A549 (cell line): ENCODE data around the gene CPN1. TPM values are rescaled to one million over a fixed set of nuclear protein-coding genes. Genes with fewer than 3 reads are reported as not detected.

ENCODE experiments used
- ATAC-seq, 2 experiments: fragments of 200-7000 bp in 1 of 2; fragments of >200 bp in 1 of 2; cut with Nextera tagmentation in 1 of 2; cut with Tn5 transposase in 1 of 2; 3 replicates each; pipeline versions ENCODE4 v1.8.0 to v1.9.1; 2018 to 2020; ENCODE audit warnings: mild to moderate bottlenecking in 1 of 2, moderate library complexity in 1 of 2
- CTCF ChIA-PET: fragments of 300-600 bp; sonication (Branson Sonifier 250); formaldehyde crosslinking; extraction: SDS; loops from one replicate; lab custom pipeline; 2021; ENCODE audit warnings: antibody characterized with exemption, inconsistent platforms; lab: Yijun Ruan, JAX
- POLR2A ChIA-PET: fragments of 350-600 bp; formaldehyde crosslinking; extraction: SDS; loops from one replicate; lab custom pipeline; 2021; ENCODE audit warnings: antibody characterized with exemption, inconsistent platforms; lab: Yijun Ruan, JAX
- DNase-seq, 2 experiments: peaks; one replicate each; pipeline versions ENCODE4 v3.0.0 to v3.0.0-alpha.2; 2011 to 2016; ENCODE audit warnings: low read depth in 1 of 2, low spot score in 1 of 2
- FAIRE-seq: peaks from 2 replicates; lab custom pipeline; 2011; peaks lifted over from hg19 to GRCh38; lab: Jason Lieb, UNC
- H3K27ac ChIP-seq, 2 experiments: fragments of >200 bp; sonication (Bioruptor Twin); formaldehyde crosslinking; 3 replicates each; pipeline ENCODE4 v1.5.1; 2016 to 2017
- H3K4me1 ChIP-seq: fragments of >200 bp; sonication (Bioruptor Twin); formaldehyde crosslinking; 3 replicates; pipeline ENCODE4 v1.6.1; 2016
- H3K4me2 ChIP-seq: fragments of >200 bp; sonication (Bioruptor Twin); formaldehyde crosslinking; 3 replicates; pipeline ENCODE4 v1.6.1; 2016
- H3K4me3 ChIP-seq: fragments of >200 bp; sonication (Bioruptor Twin); formaldehyde crosslinking; 3 replicates; pipeline ENCODE4 v1.5.1; 2016
- H3K9me3 ChIP-seq: fragments of >200 bp; sonication (Bioruptor Twin); formaldehyde crosslinking; 3 replicates; pipeline ENCODE4 v1.6.1; 2016
- ATOH8 ChIP-seq: fragments of 250-450 bp; sonication (Bioruptor Pico); IDR thresholded peaks from 2 replicates; pipeline ENCODE4 v1.5.0; 2020; ENCODE audit warnings: low read depth, mild to moderate bottlenecking, moderate library complexity
- BCL3 ChIP-seq: fragments of >200 bp; sonication (Bioruptor Twin); formaldehyde crosslinking; IDR thresholded peaks from 3 replicates; pipeline ENCODE4 v1.6.1; 2016
- BHLHE40 ChIP-seq: IDR thresholded peaks from 2 replicates; pipeline ENCODE4 v1.6.1; 2012; ENCODE audit warnings: low read depth, low read length, inconsistent platforms
- CEBPB ChIP-seq, 2 experiments: fragments of >200 bp in 1 of 2; sonication (Bioruptor Twin) in 1 of 2; formaldehyde crosslinking in 1 of 2; IDR thresholded peaks; 2 replicates each; pipeline ENCODE4 v1.6.1; 2012 to 2016
- E2F6 ChIP-seq: IDR thresholded peaks from 2 replicates; pipeline ENCODE4 v1.6.1; 2012; ENCODE audit warnings: low read depth, borderline replicate concordance
- EHF ChIP-seq: fragments of 250-450 bp; sonication (Bioruptor Pico); IDR thresholded peaks from 2 replicates; pipeline ENCODE4 v1.5.0; 2020; ENCODE audit warnings: mild to moderate bottlenecking
- FOSL2 ChIP-seq, 2 experiments: fragments of 450-650 bp in 1 of 2; fragments of >200 bp in 1 of 2; sonication (Bioruptor Twin) in 1 of 2; formaldehyde crosslinking; IDR thresholded peaks; 2 replicates each; pipeline versions ENCODE4 v1.5.0 to v1.6.1; 2016 to 2020; ENCODE audit warnings: mild to moderate bottlenecking in 1 of 2, moderate library complexity in 1 of 2
- HMGXB4 ChIP-seq: fragments of 250-450 bp; sonication (Bioruptor Pico); IDR thresholded peaks from 2 replicates; pipeline ENCODE4 v1.5.0; 2021; ENCODE audit warnings: mild to moderate bottlenecking, moderate library complexity, borderline replicate concordance
- HOXA7 ChIP-seq: fragments of 250-450 bp; sonication (Bioruptor Pico); IDR thresholded peaks from 2 replicates; pipeline ENCODE4 v1.5.0; 2020; ENCODE audit warnings: mild to moderate bottlenecking, moderate library complexity
- MAFK ChIP-seq: fragments of 450-650 bp; IDR thresholded peaks from 2 replicates; pipeline ENCODE4 v1.6.1; 2014; ENCODE audit not compliant: partially characterized antibody
- MYC ChIP-seq: IDR thresholded peaks from 2 replicates; pipeline ENCODE4 v1.6.1; 2012; ENCODE audit warnings: mild to moderate bottlenecking, inconsistent platforms, low read length, improper control_type of control experiment, borderline replicate concordance
- NFE2L2 ChIP-seq: fragments of 150-350 bp; conservative IDR thresholded peaks from 2 replicates; pipeline ENCODE4 v1.6.1; 2014; ENCODE audit warnings: low read length
- NR3C1 ChIP-seq: fragments of >200 bp; sonication (Bioruptor Twin); formaldehyde crosslinking; IDR thresholded peaks from 3 replicates; pipeline ENCODE4 v1.6.1; 2017
- PHF8 ChIP-seq: fragments of 200-600 bp; sonication (generic); IDR thresholded peaks from 2 replicates; pipeline ENCODE4 v1.6.1; 2016; ENCODE audit warnings: low read depth, mild to moderate bottlenecking, antibody characterized with exemption, moderate library complexity, borderline replicate concordance
- POLR2A ChIP-seq: IDR thresholded peaks from 2 replicates; pipeline ENCODE4 v1.6.1; 2012; ENCODE audit warnings: mild to moderate bottlenecking, low read length
- RAD21 ChIP-seq, 2 experiments: fragments of >200 bp in 1 of 2; sonication (Bioruptor Twin) in 1 of 2; formaldehyde crosslinking in 1 of 2; IDR thresholded peaks in 1 of 2; conservative IDR thresholded peaks in 1 of 2; 2 replicates in 1 of 2; 3 replicates in 1 of 2; pipeline ENCODE4 v1.6.1; 2012 to 2018; ENCODE audit warnings: inconsistent platforms in 1 of 2
- RCOR1 ChIP-seq: fragments of 150-350 bp; IDR thresholded peaks from 2 replicates; pipeline ENCODE4 v1.6.1; 2014; ENCODE audit warnings: antibody characterized with exemption, low read length, low read depth
- RFX5 ChIP-seq: fragments of 450-650 bp; IDR thresholded peaks from 2 replicates; pipeline ENCODE4 v1.7.1; 2014; ENCODE audit warnings: antibody characterized with exemption, mild to moderate bottlenecking, moderate library complexity
- TP53 ChIP-seq: fragments of 250-450 bp; sonication (Bioruptor Pico); IDR thresholded peaks from 2 replicates; pipeline ENCODE4 v1.5.0; 2021; ENCODE audit warnings: mild to moderate bottlenecking, moderate library complexity
- ZNF302 ChIP-seq: fragments of 250-450 bp; sonication (Bioruptor Pico); IDR thresholded peaks from 2 replicates; pipeline ENCODE4 v1.9.0; 2021; ENCODE audit warnings: inconsistent platforms, mild to moderate bottlenecking, moderate library complexity
- WGBS: methylation state at CpG from one replicate; pipeline ENCODE4 v1.1.6; 2017; ENCODE audit errors: missing lambda C conversion rate; 5-methylcytosine and 5-hydroxymethylcytosine counted together
- polyA plus RNA-seq, 4 experiments: library from polyadenylated mRNA; depleted of rRNA in 3 of 4; stranded (reverse); fragments of >200 nt; fragmentation: RNase III in 1 of 4; extraction: RNeasy Plus Mini Kit Qiagen cat#74134 plus additional on column Dnase treatment in 1 of 4; gene quantifications; 2 replicates in 3 of 4; 3 replicates in 1 of 4; pipeline ENCODE4 v1.2.3, GENCODE V29; 2011 to 2017

CPN1 gene
- polyA plus RNA-seq, 2 of the 4 experiments (the other 2 are of a cell fraction): 0.52 to 3.2 TPM

GRCh38 chr10:100075426-100076220, 6.0 kb downstream of the CPN1 start:
- CTCF ChIA-PET: interaction anchor here (2.1 kb wide), 1 partner anchor 29 kb away, joined by 10 read pairs; no protein-coding TSS in a partner anchor
- Histone ChIP-seq H3K4me2 (no peak overlapping the region), H3K4me3 (no peak overlapping the region), H3K9me3 (no peaks in the 10 kb centered on the region), H3K27ac (no peak overlapping the region), H3K4me1 (no peaks in the 10 kb centered on the region)
- WGBS: 94% methylated on average over 18 of the region's 18 CpGs
- FAIRE-seq (no peak), ATAC-seq (no peak), DNase-seq (no peak)
- POLR2A ChIA-PET: no interaction called here
- TF ChIP-seq NR3C1 (no peak), RAD21 (conservative IDR thresholded peaks at IDR 0.05 in 1 of 2, IDR thresholded peaks at IDR 0.05 in 1 of 2) (no peak), HOXA7 (CRISPR knock-in tag) (no peak), BCL3 (no peak), BHLHE40 (no peak), HMGXB4 (CRISPR knock-in tag) (no peak), ZNF302 (CRISPR knock-in tag) (no peak), FOSL2 (IDR thresholded peaks at IDR 0.05) (no peak), FOSL2 (CRISPR knock-in tag; IDR thresholded peaks at IDR 0.05) (no peak), NFE2L2 (no peak), EHF (CRISPR knock-in tag) (no peak), PHF8 (no peak), ATOH8 (CRISPR knock-in tag) (no peak), POLR2A (no peak), RCOR1 (no peak), E2F6 (no peak), CEBPB (IDR thresholded peaks at IDR 0.05) (no peak), MAFK (no peak)

- Histone ChIP-seq H3K9me3 (no peaks in the 10 kb centered on the region), H3K4me3 (no peak overlapping the region), H3K4me2 (no peak overlapping the region), H3K4me1 (no peaks in the 10 kb centered on the region), H3K27ac (no peak overlapping the region)
- no peak for TF ChIP-seq FOSL2 (IDR thresholded peaks at IDR 0.05)
- TF ChIP-seq FOSL2 (CRISPR knock-in tag; IDR thresholded peaks at IDR 0.05): no peak
- TF ChIP-seq E2F6: no peak
- TF ChIP-seq RFX5: no peak
- no peak for TF ChIP-seq TP53
- TF ChIP-seq MYC: no peak
- TF ChIP-seq POLR2A: no peak
- ATAC-seq (no peak), FAIRE-seq (no peak), DNase-seq (peak in 1 of 2 experiments; percentile 9)
- POLR2A ChIA-PET: no interaction called here
- CTCF ChIA-PET: interaction anchor here (1.2 kb wide), 1 partner anchor 27 kb away, joined by 3 read pairs; no protein-coding TSS in a partner anchor
These were observed 9.2 kb downstream of the CPN1 start for GRCh38 chr10:100072514-100072913.
